ENCODE data around the gene GLT1D1. TPM values are rescaled to one million over a fixed set of nuclear protein-coding genes. Genes with fewer than 3 reads are reported as not detected.
A peak's percentile ranks its signal among the peaks of the same experiment; 100 is the strongest.

The GLT1D1 gene
- total RNA-seq, 2 experiments from 2014 or later: 0.32 TPM; not detected in 1

DNA sequence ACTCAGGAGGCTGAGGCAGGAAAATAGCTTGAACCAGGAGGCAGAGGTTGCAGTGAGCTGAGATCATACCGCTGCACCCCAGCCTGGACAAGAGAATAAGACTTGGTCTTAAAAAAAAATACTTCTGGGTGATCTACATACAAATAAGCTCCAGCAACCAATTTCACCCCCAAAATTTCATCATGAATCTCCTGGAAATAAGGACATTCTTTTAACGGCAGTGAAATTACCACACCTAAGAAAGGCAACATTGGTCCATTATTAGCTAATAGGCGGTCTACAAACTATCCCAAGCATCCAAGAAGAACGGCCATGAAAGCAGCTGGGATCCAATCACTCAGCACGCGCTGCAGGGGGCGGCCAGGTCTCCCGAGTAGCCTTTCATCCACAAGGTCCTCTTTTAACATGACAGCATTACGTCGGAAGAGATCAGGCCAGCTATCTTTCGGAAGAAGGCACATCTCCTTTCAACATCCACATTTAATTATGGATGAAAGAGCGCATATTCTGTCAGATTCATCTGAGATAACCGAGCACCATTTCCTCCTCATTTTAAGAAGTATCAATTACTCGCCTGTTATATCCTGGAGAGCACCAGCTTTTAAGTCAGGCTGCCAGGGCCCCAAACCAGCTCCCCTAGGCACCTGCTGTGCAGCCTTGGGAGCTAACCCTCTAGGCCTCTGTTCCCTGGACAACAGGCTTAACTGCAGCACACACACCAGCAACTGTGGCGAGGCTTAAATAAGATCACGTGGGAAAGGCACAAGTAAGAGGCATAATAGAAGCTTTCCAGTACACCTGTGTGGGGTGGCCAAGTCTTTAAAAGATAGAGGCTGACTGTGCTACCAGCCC lies 33.8 kb upstream of the GLT1D1 start:
- BruUV-seq (replicated peaks): no TSS peak
- Histone ChIP-seq H3K36me3 (ENCODE audit: insufficient read depth, low read length) (peaks cover 53% of the 10 kb centered on the region), H4K20me1 (ENCODE audit: insufficient read depth, low read length) (peaks cover 59% of the 10 kb centered on the region), H3K4me3 (ENCODE audit: low read depth, low read length, poor library complexity, severe bottlenecking) (peak overlapping the region; percentile 99), H3K79me2 (ENCODE audit: insufficient read depth, low read depth, low read length) (peaks cover 95% of the 10 kb centered on the region), H2AFZ (ENCODE audit: low read length) (no peak overlapping the region), H3K9me3 (ENCODE audit: low read length) (no peaks in the 10 kb centered on the region), H3K4me2 (ENCODE audit: low read length) (peak overlapping the region; percentile 92), H3K4me1 (ENCODE audit: insufficient read depth, low read length, poor library complexity, severe bottlenecking) (peaks cover 68% of the 10 kb centered on the region), H3K27ac (ENCODE audit: low read depth, low read length, poor library complexity, severe bottlenecking) (peak overlapping the region; percentile 84), H3K9me2 (ENCODE audit: insufficient read depth, low read length) (no peaks in the 10 kb centered on the region)
- no peak for DNase-seq (ENCODE audit: low spot score)
- TF ChIP-seq, protein P1, sequence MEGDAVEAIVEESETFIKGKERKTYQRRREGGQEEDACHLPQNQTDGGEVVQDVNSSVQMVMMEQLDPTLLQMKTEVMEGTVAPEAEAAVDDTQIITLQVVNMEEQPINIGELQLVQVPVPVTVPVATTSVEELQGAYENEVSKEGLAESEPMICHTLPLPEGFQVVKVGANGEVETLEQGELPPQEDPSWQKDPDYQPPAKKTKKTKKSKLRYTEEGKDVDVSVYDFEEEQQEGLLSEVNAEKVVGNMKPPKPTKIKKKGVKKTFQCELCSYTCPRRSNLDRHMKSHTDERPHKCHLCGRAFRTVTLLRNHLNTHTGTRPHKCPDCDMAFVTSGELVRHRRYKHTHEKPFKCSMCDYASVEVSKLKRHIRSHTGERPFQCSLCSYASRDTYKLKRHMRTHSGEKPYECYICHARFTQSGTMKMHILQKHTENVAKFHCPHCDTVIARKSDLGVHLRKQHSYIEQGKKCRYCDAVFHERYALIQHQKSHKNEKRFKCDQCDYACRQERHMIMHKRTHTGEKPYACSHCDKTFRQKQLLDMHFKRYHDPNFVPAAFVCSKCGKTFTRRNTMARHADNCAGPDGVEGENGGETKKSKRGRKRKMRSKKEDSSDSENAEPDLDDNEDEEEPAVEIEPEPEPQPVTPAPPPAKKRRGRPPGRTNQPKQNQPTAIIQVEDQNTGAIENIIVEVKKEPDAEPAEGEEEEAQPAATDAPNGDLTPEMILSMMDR (conservative IDR thresholded peaks at IDR 0.05; ENCODE audit: low read length): no peak
- TF ChIP-seq EZH2phosphoT487 (IDR thresholded peaks at IDR 0.05; ENCODE audit: borderline replicate concordance, low read depth, low read length): no peak
- intact Hi-C loops (cut with micrococcal nuclease; ENCODE audit: unreplicated experiment): loop anchor here (5.0 kb wide), 1 partner anchor 37 kb away; no protein-coding TSS in a partner anchor
- POLR2A ChIA-PET: interaction anchor here (3.8 to 4.3 kb wide), 4 partner anchors 9 to 24 kb away, joined by 25 to 60 read pairs (median 32); no protein-coding TSS in a partner anchor
- CTCF ChIA-PET (ENCODE audit: unreplicated experiment): interaction anchor here (1.1 kb wide), 1 partner anchor 10 kb away, joined by 5 read pairs; no protein-coding TSS in a partner anchor

DNA sequence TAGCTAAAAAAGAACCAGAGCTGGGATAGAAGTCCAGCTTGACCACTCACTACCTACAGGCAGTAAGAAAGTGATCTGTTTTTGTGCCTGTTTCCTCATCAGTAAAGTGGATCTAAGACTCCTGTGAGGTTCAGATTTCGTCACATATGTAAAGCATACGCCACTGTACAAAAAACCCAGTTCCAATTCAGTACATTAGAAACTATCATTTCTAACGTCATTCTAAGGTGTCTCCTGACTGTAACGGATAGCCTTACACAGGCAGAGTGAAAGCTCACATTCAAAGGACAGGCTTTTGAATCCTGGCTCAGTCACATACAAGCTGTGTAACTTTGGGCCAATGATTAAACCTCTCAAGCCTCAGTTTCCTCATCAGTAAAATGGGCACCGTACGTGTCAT lies 33.0 kb upstream of the GLT1D1 start:
- H3K4me2 ChIP-seq (ENCODE audit: low read length): peak overlapping the region; percentile 92
- ChIA-PET POLR2A (interaction anchor here (0.5 to 4.3 kb wide), 5 partner anchors 10 to 27 kb away, joined by 4 to 60 read pairs (median 29); no protein-coding TSS in a partner anchor), CTCF (ENCODE audit: unreplicated experiment) (interaction anchor here (1.1 kb wide), 1 partner anchor 10 kb away, joined by 5 read pairs; no protein-coding TSS in a partner anchor)
- intact Hi-C loops (cut with micrococcal nuclease; ENCODE audit: unreplicated experiment): loop anchor here (5.0 kb wide), 1 partner anchor 38 kb away; no protein-coding TSS in a partner anchor
- peaks cover 93% of the 10 kb centered on the region for H3K79me2 ChIP-seq (ENCODE audit: insufficient read depth, low read depth, low read length)
- H3K36me3 ChIP-seq (ENCODE audit: insufficient read depth, low read length): peaks cover 45% of the 10 kb centered on the region
- peaks cover 74% of the 10 kb centered on the region for H3K4me1 ChIP-seq (ENCODE audit: insufficient read depth, low read length, poor library complexity, severe bottlenecking)
- H2AFZ ChIP-seq (ENCODE audit: low read length): no peak overlapping the region
- BruUV-seq (replicated peaks): TSS peak; percentile 16
- TF ChIP-seq, protein P1 (conservative IDR thresholded peaks at IDR 0.05; ENCODE audit: low read length): no peak
- no peak for TF ChIP-seq EZH2phosphoT487 (IDR thresholded peaks at IDR 0.05; ENCODE audit: borderline replicate concordance, low read depth, low read length)
- H3K4me3 ChIP-seq (ENCODE audit: low read depth, low read length, poor library complexity, severe bottlenecking): peak overlapping the region; percentile 99
- peak overlapping the region; percentile 84 for H3K27ac ChIP-seq (ENCODE audit: low read depth, low read length, poor library complexity, severe bottlenecking)
- DNase-seq (ENCODE audit: low spot score): no peak
- H3K9me3 ChIP-seq (ENCODE audit: low read length): no peaks in the 10 kb centered on the region
- H4K20me1 ChIP-seq (ENCODE audit: insufficient read depth, low read length): peaks cover 53% of the 10 kb centered on the region
- H3K9me2 ChIP-seq (ENCODE audit: insufficient read depth, low read length): no peaks in the 10 kb centered on the region
